GM18520 (cell line): ENCODE data around the gene DDX10.

Source experiments
- ATAC-seq: cut with Tn5 transposase; IDR thresholded peaks from one replicate; pipeline ENCODE4 v1.9.1; 2021; ENCODE audit not compliant: unreplicated experiment

DDX10 gene

GRCh38 chr11:108654994-108655631, 9.8 kb upstream of the DDX10 start:
- no peak for ATAC-seq

- no peak for ATAC-seq
Measured at GRCh38 chr11:108662700-108663099, 2.2 kb upstream of the DDX10 start.

GRCh38 chr11:108663154-108663877, 1.6 kb upstream of the DDX10 start:
- ATAC-seq = peak; percentile 25

- ATAC-seq = no peak
Measured at GRCh38 chr11:108666373-108666772, 1.5 kb downstream of the DDX10 start.

- no peak for ATAC-seq
Measured at GRCh38 chr11:108669286-108669685, 4.4 kb downstream of the DDX10 start.

GRCh38 chr11:108669711-108670110, 4.8 kb downstream of the DDX10 start:
- no peak for ATAC-seq

- no peak for ATAC-seq
Measured at GRCh38 chr11:108670451-108670850, 5.6 kb downstream of the DDX10 start.

- no peak for ATAC-seq
Measured at GRCh38 chr11:108672113-108672512, 7.2 kb downstream of the DDX10 start.

- no peak for ATAC-seq
Measured at GRCh38 chr11:108672786-108673185, 7.9 kb downstream of the DDX10 start.

GRCh38 chr11:108679045-108679444, 14.2 kb downstream of the DDX10 start:
- ATAC-seq = no peak

GRCh38 chr11:108680271-108680670, 15.4 kb downstream of the DDX10 start:
- ATAC-seq = no peak

- no peak for ATAC-seq
Measured at GRCh38 chr11:108685419-108686130, 20.7 kb downstream of the DDX10 start.

- ATAC-seq = no peak
Measured at GRCh38 chr11:108693852-108694251, 29.0 kb downstream of the DDX10 start.

- no peak for ATAC-seq
Measured at GRCh38 chr11:108694846-108695245, 30.0 kb downstream of the DDX10 start.

GRCh38 chr11:108697872-108698473, 33.1 kb downstream of the DDX10 start:
- ATAC-seq = peak; percentile 47

- peak; percentile 84 for ATAC-seq
Measured at GRCh38 chr11:108698844-108699642, 34.2 kb downstream of the DDX10 start.

- ATAC-seq = no peak
Measured at GRCh38 chr11:108703916-108704315, 39.0 kb downstream of the DDX10 start.

GRCh38 chr11:108705061-108705460, 40.2 kb downstream of the DDX10 start:
- no peak for ATAC-seq

- ATAC-seq = no peak
Measured at GRCh38 chr11:108708173-108708572, 43.3 kb downstream of the DDX10 start.

- no peak for ATAC-seq
Measured at GRCh38 chr11:108709741-108710140, 44.9 kb downstream of the DDX10 start.
